Measurements from ENCODE around the gene CDYL2.

CDYL2 gene

GRCh38 chr16:80667925-80668324, 136.5 kb downstream of the CDYL2 start:
- TF ChIP-seq MAX (IDR thresholded peaks at IDR 0.05; ENCODE audit: low read depth, low read length), result no peak
- TF ChIP-seq CTCF (IDR thresholded peaks at IDR 0.05; ENCODE audit: low read depth, low read length), result no peak
- no peak for TF ChIP-seq MYC (IDR thresholded peaks at IDR 0.05; ENCODE audit: low read depth, low read length)
- no peak for TF ChIP-seq POLR2A (IDR thresholded peaks at IDR 0.05; ENCODE audit: extremely low read depth, insufficient read length)
- no peak for DNase-seq (ENCODE audit: low read depth)
- H3K4me3 ChIP-seq (ENCODE audit: low read depth, low read length), result no peak overlapping the region

GRCh38 chr16:80667251-80667560, 137.2 kb downstream of the CDYL2 start:
- TF ChIP-seq MYC (IDR thresholded peaks at IDR 0.05; ENCODE audit: low read depth, low read length) (no peak), POLR2A (IDR thresholded peaks at IDR 0.05; ENCODE audit: extremely low read depth, insufficient read length) (no peak), MAX (IDR thresholded peaks at IDR 0.05; ENCODE audit: low read depth, low read length) (no peak), CTCF (IDR thresholded peaks at IDR 0.05; ENCODE audit: low read depth, low read length) (no peak)
- no peak for DNase-seq (ENCODE audit: low read depth)
- H3K4me3 ChIP-seq (ENCODE audit: low read depth, low read length), result no peak overlapping the region

GRCh38 chr16:80666378-80667250, 137.8 kb downstream of the CDYL2 start:
- no peak for TF ChIP-seq POLR2A (IDR thresholded peaks at IDR 0.05; ENCODE audit: extremely low read depth, insufficient read length)
- TF ChIP-seq MYC (IDR thresholded peaks at IDR 0.05; ENCODE audit: low read depth, low read length), result no peak
- TF ChIP-seq MAX (IDR thresholded peaks at IDR 0.05; ENCODE audit: low read depth, low read length), result no peak
- no peak for TF ChIP-seq CTCF (IDR thresholded peaks at IDR 0.05; ENCODE audit: low read depth, low read length)
- no peak overlapping the region for H3K4me3 ChIP-seq (ENCODE audit: low read depth, low read length)
- no peak for DNase-seq (ENCODE audit: low read depth)

GRCh38 chr16:80665356-80665755, 139.0 kb downstream of the CDYL2 start:
- no peak for TF ChIP-seq MYC (IDR thresholded peaks at IDR 0.05; ENCODE audit: low read depth, low read length)
- H3K4me3 ChIP-seq (ENCODE audit: low read depth, low read length), result no peak overlapping the region
- DNase-seq (ENCODE audit: low read depth), result no peak

- H3K4me3 ChIP-seq (ENCODE audit: low read depth, low read length), result no peak overlapping the region
- TF ChIP-seq MAX (IDR thresholded peaks at IDR 0.05; ENCODE audit: low read depth, low read length) (no peak), MYC (IDR thresholded peaks at IDR 0.05; ENCODE audit: low read depth, low read length) (no peak), CTCF (IDR thresholded peaks at IDR 0.05; ENCODE audit: low read depth, low read length) (no peak), POLR2A (IDR thresholded peaks at IDR 0.05; ENCODE audit: extremely low read depth, insufficient read length) (no peak)
- no peak for DNase-seq (ENCODE audit: low read depth)
These were observed 139.6 kb downstream of the CDYL2 start for GRCh38 chr16:80664786-80665185.

GRCh38 chr16:80664226-80664625, 140.2 kb downstream of the CDYL2 start:
- no peak for TF ChIP-seq POLR2A (IDR thresholded peaks at IDR 0.05; ENCODE audit: extremely low read depth, insufficient read length)
- no peak for TF ChIP-seq CTCF (IDR thresholded peaks at IDR 0.05; ENCODE audit: low read depth, low read length)
- no peak for TF ChIP-seq MAX (IDR thresholded peaks at IDR 0.05; ENCODE audit: low read depth, low read length)
- no peak for TF ChIP-seq MYC (IDR thresholded peaks at IDR 0.05; ENCODE audit: low read depth, low read length)
- no peak overlapping the region for H3K4me3 ChIP-seq (ENCODE audit: low read depth, low read length)
- no peak for DNase-seq (ENCODE audit: low read depth)

Data from NB4 (cell line).